ENCODE results near the gene LTB4R2.

The LTB4R2 gene

DNA sequence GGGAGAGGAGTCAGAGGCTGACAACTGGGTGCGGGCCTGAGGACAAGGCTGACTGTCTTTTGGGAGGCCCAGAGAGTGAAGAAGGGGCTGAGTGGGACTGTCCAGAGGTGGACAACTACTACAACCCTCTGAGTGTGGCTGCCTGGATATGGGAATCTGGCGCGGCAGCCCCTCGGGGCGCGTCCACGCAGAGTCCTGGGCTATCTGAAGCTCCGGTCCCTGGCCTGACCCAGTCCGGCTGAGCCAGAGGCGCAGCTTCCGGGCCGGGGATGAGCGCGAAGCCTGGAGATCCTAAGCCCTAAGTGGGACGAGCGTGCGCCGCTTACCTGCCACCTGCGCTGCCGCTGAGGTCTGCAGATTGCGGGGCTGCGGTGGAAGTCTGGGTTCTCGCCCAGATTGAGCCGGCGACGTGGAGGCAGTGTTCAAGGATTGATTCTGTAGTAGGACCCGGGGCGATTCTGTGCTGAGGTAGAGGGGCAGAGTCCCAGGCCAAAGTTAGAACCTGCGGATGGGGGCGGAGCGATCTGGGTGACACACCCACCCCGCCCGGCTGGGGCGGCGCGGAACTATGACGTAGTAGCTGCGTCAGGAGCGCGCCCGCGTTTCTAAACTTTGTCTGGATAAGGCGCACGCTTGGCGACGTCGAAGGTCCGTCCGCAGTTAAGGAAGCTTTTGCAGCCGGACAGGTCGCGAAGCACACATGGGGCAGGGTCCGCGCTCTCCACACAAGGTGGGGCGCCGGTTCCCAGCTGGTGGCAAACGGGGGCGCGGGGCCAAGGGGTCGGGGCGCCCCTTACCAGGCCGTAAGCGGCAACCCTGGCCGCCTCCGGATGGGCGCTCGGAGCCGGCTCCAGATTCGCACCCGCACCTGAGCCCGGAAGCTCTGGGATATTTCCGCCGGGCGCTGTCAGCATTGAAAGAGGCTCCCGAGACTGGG is 10.4 kb upstream of the LTB4R2 start, which contains the start of the genes DHRS1 and NOP9:
Gene DHRS1 (minus strand): TSS at position 526 of the 937 bp plus-strand sequence. CDS start 674 bp downstream, outside the sequence.
Gene NOP9 (plus strand): TSS at position 596 of the 937 bp plus-strand sequence. CDS start 105 bp downstream, at position 701.
- peak; percentile 83 to 86 (median 84) for DNase-seq

DNA sequence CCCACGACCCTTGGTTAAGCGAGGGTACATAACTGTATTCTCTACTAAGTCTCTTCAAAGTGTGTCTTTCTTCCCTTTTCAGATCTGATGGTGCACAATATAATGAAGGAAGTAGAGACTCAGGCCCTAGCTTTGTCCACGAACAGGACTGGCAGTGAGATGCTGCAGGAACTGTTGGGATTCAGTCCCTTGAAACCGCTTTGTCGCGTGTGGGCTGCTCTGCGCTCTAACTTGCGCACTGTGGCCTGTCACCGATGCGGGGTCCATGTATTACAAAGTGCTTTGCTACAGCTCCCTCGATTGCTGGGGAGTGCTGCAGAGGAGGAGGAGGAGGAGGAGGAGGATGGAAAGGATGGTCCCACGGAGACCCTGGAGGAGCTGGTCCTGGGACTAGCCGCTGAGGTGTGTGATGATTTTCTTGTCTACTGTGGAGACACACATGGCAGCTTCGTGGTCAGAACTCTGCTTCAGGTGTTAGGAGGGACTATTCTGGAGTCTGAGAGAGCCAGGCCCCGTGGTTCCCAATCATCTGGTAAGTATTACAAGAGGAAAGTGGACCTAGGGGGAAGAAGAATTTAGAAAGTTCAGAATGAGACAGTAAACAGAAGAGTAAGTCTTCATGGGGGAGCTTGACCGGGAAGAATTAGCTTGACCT is 9.5 kb upstream of the LTB4R2 start:
- no peak for DNase-seq

DNA sequence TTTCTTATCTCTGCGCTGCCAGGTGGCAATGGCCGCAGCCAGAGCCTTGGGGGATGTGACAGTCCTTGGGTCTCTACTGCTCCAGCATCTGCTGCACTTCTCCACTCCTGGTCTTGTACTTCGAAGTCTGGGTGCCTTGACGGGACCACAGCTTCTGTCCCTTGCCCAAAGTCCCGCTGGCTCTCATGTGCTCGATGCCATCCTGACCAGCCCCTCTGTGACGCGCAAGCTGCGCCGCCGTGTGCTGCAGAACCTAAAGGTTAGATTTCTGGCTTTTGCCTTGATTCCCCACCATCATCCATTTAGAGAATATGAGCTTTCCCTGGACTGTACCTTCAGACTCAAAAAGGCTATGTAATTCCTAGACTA is 5.9 kb upstream of the LTB4R2 start:
- DNase-seq = no peak

DNA sequence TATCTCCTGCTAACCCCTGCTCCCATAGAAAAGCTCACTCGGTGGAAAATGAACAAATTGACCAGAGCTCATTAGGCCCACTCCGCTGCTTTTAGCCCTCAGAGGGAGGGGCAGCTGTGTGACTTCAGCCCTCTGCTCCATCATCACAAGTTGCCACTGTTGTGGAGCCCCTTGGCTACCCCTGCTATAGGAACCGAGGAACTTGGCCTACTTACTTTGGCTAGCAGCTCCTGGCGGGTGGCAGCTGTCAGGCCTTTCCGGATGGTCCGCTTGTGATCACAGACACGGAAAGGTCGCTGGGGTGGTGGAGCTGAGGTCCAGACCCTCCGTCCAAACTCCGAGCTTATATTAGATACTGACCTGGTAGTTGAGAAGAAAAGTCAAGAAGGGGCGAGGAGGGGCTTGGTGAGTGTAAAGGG is 2.8 kb upstream of the LTB4R2 start:
- no peak for DNase-seq

DNA sequence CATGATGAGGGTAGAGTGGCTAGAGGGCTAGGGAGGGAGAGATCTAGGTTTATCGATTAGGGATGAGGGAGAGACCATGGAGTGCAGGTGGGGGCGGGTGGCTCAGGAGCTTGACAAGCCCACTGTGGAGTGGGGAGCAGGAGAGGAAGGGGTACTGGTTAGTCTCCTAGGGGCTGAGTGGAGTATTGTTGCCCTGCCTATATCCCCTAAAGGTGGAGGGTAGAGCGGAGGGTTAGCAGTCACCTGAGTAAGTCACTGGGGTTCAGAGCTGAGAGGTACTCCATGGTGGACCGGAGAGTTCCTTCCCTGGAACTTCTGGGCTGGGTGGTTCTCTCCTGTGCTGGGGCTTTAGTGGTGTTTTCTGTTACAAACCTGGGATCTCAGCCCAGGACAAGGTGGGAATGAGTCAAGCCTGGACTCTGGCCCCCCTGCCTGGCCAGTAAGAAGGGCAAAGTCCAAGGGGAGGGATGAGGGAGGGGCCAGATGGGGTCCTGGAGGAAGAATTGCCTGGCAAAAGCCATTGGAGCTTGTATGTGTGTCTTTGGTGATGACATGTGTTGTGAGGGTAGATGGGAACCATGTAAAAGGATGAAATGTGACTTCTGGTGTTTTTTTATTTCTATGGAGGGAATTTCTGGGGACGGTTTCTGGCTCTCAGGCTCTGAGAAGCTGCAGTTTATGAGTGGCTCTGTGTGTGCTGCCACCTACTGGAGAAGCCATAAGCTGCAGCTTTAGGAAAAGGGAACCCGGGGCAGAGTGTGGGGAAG is 2.2 kb upstream of the LTB4R2 start, which contains the start of gene CIDEB:
Gene CIDEB (minus strand): TSS at position 403 of the 767 bp plus-strand sequence. CDS start 119 bp downstream, at position 284.
- peak; percentile 30 to 40 (median 34) for DNase-seq

DNA sequence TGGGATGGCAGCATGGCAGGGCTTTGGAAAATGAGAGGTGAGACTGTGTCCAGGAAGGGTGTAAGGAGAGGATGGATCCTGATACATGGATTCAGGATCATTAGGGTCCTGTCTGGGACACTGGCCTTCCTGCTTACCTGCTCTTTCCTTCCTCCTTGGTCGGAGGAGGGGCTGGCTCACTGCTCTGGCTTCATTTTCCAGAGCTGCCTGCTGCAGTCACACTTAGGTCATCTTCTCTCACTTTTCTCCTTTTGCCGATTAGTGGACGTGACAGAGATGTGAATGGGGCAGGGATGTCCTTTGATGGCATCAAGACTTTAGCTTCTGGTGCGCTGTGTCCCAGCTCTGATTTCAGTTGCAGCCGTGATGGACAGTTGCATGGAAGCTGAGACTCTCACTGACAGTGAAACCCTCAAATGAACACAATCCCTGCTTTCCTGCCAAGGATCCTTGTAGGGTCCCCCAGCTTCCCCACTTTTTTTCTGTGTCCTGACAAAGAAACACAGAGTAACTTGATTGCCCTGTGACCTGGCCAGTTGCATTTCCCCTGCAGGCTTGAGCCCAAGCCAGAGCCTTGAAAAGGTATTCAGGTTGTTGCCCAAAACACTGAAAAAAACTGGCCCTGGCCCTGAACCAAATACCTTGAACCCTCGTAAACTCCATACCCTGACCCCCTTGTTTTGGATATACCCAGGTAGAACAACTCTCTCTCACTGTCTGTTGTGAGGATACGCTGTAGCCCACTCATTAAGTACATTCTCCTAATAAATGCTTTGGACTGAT is 1.4 kb upstream of the LTB4R2 start:
- DNase-seq = no peak

DNA sequence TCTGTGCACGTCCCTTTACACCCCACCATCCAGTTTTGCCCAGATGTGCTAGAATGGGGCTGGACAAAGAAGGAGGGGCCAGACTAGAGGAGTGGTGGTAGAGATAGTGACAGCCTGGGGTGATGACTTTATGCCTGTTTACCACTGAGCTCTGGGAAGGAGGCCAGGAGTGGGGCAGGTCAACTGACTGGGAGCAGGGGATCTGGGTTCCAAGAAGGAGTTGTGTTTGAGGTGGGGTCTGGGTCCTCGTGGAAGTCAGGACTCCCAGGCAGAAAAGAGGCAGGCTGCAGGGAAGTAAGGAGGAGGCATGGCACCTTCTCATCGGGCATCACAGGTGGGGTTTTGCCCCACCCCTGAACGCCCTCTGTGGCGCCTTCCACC is 315 bp downstream of the LTB4R2 start:
- no peak for DNase-seq

DNA sequence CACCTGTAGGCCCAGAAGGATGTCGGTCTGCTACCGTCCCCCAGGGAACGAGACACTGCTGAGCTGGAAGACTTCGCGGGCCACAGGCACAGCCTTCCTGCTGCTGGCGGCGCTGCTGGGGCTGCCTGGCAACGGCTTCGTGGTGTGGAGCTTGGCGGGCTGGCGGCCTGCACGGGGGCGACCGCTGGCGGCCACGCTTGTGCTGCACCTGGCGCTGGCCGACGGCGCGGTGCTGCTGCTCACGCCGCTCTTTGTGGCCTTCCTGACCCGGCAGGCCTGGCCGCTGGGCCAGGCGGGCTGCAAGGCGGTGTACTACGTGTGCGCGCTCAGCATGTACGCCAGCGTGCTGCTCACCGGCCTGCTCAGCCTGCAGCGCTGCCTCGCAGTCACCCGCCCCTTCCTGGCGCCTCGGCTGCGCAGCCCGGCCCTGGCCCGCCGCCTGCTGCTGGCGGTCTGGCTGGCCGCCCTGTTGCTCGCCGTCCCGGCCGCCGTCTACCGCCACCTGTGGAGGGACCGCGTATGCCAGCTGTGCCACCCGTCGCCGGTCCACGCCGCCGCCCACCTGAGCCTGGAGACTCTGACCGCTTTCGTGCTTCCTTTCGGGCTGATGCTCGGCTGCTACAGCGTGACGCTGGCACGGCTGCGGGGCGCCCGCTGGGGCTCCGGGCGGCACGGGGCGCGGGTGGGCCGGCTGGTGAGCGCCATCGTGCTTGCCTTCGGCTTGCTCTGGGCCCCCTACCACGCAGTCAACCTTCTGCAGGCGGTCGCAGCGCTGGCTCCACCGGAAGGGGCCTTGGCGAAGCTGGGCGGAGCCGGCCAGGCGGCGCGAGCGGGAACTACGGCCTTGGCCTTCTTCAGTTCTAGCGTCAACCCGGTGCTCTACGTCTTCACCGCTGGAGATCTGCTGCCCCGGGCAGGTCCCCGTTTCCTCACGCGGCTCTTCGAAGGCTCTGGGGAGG is 985 bp downstream of the LTB4R2 start, which contains the start of gene LTB4R:
Gene LTB4R (plus strand): TSS at position 857 of the 959 bp plus-strand sequence. CDS start 4,150 bp downstream, outside the sequence.
- DNase-seq = peak in 3 of 4 experiments; percentile 31 to 59 (median 53)

DNA sequence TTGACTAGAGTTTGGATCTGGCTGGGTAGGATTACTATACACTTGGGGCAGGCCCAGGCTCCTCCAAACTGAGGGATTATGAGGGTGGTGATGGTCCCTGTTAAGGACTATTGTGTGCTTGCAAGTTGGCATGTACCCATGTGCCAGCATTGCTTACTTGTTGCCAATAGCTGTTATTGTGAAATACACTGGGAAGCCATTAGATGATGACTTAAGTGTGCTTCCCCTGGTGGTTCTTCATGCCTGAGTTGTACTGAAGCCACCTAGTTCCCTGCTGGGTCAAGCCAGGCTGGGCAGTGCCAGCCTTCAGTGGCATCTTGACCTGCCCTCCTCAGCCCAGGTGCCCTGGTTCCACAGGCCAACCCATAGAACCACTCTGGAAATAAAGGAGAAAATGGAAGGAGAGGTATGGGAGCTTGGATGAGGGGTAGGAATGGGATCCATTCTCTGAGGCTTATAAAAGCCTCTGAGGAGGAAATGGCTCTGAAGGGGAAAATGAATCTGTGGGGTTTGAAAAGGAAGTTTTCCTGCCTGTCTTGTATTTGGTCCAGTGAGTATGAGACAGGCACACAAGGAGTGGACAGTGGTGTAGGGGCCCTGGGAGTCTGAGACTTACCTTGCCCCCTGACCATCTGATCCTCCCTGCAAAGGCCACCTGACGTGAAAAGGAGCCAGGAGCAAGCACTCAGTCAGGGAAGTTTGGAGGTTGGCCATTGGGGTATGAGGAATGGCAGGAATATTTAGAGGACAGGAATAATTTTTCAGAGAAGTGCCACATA is 2.1 kb downstream of the LTB4R2 start:
- DNase-seq = no peak

DNA sequence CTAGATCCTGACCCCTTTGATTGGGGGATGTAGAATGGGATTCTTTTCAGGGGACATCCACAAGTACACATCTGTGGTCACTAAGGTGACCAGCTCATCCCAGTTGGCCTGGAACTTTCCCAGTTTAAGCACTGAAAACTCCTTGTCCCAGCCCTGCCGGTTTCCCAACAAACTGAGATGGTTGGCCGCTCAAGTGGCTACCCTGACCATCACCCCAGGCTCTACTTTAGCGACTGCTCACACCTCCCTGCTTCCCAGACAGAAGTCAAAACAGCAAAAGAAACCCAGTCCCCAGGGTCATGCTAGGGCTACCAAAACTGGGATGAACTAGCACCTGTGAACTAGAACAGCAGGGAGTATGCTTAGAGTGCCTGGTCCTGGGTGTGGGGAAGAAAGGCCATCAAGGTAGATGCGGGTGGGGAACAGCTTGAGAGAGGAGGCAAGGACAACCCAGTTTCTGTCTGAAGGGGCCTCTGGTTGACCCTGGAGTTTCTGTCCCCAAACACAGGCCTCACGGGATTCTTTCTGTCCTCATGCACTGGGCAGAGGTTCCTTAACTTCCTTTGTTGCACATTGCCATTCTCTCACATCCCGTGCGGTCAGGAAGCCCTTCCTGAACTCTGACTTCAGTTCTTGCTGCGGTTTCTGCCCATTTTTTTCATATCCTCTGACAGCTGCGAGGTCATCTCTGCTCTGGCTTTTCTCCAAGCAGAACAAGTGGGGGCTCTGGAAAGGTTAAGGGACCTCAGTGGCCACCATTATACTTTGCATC is 3.0 kb downstream of the LTB4R2 start:
- no peak for DNase-seq

DNA sequence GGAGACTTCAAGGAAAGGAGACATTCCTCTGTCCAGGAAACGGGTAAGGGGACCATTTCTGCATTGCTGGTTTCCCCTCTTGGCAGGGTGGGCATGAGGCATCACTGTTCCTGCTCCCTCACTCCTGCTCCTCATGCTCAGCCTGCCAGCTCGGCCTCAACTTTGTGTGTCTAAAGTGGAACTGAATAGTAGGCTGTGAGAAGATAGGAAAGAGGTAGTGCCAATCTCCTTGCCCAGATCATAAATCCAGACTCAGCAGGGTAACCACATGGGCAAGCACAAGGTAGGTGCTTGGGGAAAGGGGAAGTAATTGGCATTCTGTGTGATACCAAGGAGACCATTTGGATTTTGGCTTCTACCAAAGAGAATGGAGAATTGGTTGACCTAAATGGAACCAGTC is 4.0 kb downstream of the LTB4R2 start:
- no peak for DNase-seq

DNA sequence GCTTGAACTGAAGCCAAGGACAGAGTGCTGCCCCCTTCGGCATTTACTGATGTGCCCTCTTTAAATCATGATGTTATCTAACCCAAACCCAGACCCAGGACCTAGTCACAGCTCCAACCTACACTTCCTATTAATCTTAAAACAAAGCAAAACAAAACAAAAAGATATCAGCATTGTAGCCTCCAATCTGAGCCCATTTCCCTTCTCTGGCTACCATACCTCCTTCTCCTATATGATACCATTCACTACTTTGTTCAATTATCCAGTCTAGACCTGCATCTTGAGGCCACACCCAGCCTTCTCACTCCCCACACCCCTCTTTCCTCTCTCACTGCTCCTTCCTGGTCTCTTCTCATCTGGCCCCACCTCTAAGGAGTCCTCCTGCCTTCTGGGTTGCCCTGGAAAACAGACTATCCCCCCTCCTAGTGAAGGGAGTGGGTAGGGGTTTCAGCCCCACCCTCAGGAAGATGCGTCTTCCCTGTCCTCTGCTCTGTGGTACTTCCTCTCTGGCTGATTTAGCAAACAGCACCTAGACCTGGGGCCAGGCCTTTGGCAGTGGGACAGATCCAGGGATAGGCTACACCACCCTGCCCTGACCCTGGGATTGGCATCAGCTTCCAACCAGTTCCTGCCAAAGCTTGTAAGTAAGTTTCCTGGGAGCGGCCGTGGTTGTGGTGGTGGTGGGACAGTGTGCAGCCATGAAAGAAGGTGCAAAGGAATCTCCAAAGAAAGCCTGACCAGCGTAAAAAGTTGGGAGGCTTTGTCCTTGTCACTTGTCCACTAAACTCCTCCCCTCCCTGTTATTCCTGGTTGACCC is 4.6 kb downstream of the LTB4R2 start:
- DNase-seq = no peak

DNA sequence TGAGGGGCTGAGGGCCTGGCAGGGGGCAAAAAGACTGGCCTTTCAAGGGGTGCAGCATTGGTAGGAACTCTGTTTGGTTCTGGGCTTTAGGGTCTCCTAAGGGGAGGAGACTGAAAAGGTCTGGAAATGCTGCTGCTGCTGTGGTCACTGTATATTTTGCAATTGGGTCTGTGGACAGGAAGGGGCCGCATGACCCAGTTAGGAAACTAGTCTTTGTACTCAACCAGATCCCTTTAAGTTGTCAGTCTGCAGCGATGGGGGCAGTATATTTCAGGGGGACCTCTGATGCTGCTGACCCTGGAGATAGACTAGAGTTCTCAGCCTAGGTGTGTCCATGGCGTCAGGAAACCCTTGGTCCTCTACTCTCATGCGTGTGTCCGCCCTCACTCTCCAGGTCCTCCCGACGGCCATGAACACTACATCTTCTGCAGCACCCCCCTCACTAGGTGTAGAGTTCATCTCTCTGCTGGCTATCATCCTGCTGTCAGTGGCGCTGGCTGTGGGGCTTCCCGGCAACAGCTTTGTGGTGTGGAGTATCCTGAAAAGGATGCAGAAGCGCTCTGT is 5.4 kb downstream of the LTB4R2 start:
- DNase-seq = no peak

DNA sequence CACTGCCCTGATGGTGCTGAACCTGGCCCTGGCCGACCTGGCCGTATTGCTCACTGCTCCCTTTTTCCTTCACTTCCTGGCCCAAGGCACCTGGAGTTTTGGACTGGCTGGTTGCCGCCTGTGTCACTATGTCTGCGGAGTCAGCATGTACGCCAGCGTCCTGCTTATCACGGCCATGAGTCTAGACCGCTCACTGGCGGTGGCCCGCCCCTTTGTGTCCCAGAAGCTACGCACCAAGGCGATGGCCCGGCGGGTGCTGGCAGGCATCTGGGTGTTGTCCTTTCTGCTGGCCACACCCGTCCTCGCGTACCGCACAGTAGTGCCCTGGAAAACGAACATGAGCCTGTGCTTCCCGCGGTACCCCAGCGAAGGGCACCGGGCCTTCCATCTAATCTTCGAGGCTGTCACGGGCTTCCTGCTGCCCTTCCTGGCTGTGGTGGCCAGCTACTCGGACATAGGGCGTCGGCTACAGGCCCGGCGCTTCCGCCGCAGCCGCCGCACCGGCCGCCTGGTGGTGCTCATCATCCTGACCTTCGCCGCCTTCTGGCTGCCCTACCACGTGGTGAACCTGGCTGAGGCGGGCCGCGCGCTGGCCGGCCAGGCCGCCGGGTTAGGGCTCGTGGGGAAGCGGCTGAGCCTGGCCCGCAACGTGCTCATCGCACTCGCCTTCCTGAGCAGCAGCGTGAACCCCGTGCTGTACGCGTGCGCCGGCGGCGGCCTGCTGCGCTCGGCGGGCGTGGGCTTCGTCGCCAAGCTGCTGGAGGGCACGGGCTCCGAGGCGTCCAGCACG is 6.1 kb downstream of the LTB4R2 start:
- no peak for DNase-seq

DNA sequence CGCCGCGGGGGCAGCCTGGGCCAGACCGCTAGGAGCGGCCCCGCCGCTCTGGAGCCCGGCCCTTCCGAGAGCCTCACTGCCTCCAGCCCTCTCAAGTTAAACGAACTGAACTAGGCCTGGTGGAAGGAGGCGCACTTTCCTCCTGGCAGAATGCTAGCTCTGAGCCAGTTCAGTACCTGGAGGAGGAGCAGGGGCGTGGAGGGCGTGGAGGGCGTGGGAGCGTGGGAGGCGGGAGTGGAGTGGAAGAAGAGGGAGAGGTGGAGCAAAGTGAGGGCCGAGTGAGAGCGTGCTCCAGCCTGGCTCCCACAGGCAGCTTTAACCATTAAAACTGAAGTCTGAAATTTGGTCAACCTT is 6.6 kb downstream of the LTB4R2 start:
- no peak for DNase-seq

DNA sequence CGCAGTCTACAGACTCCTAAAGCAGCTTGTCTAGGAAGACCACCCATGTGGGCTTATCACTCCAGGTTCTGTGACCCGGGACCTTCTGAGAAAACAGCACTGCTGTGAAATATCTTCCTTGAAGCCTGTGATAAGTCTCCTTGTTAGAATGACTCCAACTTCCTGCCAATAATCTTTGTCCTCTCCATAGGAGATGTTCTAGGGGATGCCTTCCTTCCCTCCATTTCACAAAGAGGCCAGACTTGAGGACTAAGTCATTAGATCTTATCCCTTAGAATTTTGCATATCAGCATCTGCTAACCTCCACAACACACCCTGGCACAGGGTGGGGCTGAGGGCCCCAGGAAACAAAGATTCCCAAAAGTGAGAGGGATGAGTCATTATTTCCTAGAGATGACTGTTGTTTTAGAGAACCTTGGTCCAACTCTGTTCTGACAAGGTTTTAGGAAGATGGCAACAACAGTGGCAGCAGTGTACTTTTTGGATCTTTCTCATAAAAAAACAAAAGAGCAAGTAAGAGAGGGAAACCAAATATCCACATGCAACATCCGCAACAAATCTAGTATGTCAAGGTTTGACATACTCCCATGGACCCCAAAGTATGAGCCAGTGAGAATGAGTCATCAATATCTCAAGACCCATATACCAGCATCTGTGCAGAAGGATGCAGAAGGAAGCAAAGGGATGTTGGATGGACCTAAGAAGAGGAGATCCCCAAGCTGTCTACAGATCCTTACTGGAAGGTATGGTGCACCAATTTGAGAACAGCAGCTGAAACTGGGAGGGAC is 7.4 kb downstream of the LTB4R2 start:
- DNase-seq = no peak
